Peyer's patch (tissue), 4 donors: ENCODE results near the gene TNS3. TPM values are rescaled to one million over a fixed set of nuclear protein-coding genes. Genes with fewer than 3 reads are reported as not detected.

Experiments used
- DNase-seq, 3 donors: peaks; one replicate each; pipeline ENCODE4 v3.0.0-alpha.2; 2017 to 2019
- H3K27ac ChIP-seq, 4 donors: fragments of 200-600 bp; sonication (generic); one replicate each; pipeline ENCODE4 v1.5.1; 2016 to 2019
- H3K27me3 ChIP-seq, 2 donors: fragments of 200-600 bp; sonication (generic); one replicate each; pipeline ENCODE4 v1.5.1; 2019
- H3K36me3 ChIP-seq, 3 donors: fragments of 200-600 bp; sonication (generic); one replicate each; pipeline ENCODE4 v1.5.1; 2016 to 2019
- H3K4me1 ChIP-seq, 4 donors: fragments of 200-600 bp; sonication (generic); one replicate each; pipeline ENCODE4 v1.5.1; 2016 to 2019
- H3K4me3 ChIP-seq, 4 donors: fragments of 200-600 bp; sonication (generic); 1 replicate in 3 of 4; 2 replicates in 1 of 4; pipeline ENCODE4 v1.5.1; 2016 to 2019; ENCODE audit warnings: mild to moderate bottlenecking in 1 of 4
- H3K9me3 ChIP-seq, 4 donors: fragments of 200-600 bp; sonication (generic); one replicate each; pipeline ENCODE4 v1.5.1; 2016 to 2019; ENCODE audit warnings: mild to moderate bottlenecking in 1 of 4
- CTCF ChIP-seq, 6 experiments: fragments of 450-650 bp in 4 of 6; fragments of 200-600 bp in 2 of 6; sonication (generic) in 1 of 6; IDR thresholded peaks; one replicate each; pipeline ENCODE4 v1.5.1; 2017 to 2019; ENCODE audit warnings: antibody characterized with exemption in 6 of 6, mild to moderate bottlenecking in 3 of 6, moderate library complexity in 1 of 6
- POLR2A ChIP-seq, 2 donors: fragments of 450-650 bp; IDR thresholded peaks; one replicate each; pipeline ENCODE4 v1.5.1; 2017; ENCODE audit warnings: antibody characterized with exemption in 2 of 2, mild to moderate bottlenecking in 2 of 2, moderate library complexity in 2 of 2
- total RNA-seq, 4 donors: library from RNA; depleted of rRNA; stranded (reverse); fragments of >200 nt; gene quantifications; one replicate each; pipeline ENCODE4 v1.1.0, GENCODE V29; 2016

The TNS3 gene
- total RNA-seq, 4 donors from 2014 or later: 79.5 to 157 (median 112) TPM

GRCh38 chr7:47577321-47577919 is 4.5 kb downstream of the TNS3 start:
- no peak for DNase-seq
- TF ChIP-seq CTCF (IDR thresholded peaks at IDR 0.05) (no peak), POLR2A (IDR thresholded peaks at IDR 0.05) (no peak)
- Histone ChIP-seq H3K27ac (peak overlapping the region; percentile 58 to 77 (median 72)), H3K9me3 (no peaks in the 10 kb centered on the region), H3K27me3 (no peaks in the 10 kb centered on the region), H3K4me1 (peaks cover 7 to 81% (median 24%) of the 10 kb centered on the region in 4 donors), H3K4me3 (no peak overlapping the region), H3K36me3 (no peaks in the 10 kb centered on the region)

GRCh38 chr7:47576866-47577306 is 5.0 kb downstream of the TNS3 start:
- H3K36me3 ChIP-seq: no peaks in the 10 kb centered on the region
- H3K27ac ChIP-seq: peak overlapping the region; percentile 58 to 77 (median 72)
- peak overlapping the region in 1 of 4 donors; percentile 11 for H3K4me3 ChIP-seq
- H3K9me3 ChIP-seq: no peaks in the 10 kb centered on the region
- TF ChIP-seq CTCF (IDR thresholded peaks at IDR 0.05): no peak
- no peak for TF ChIP-seq POLR2A (IDR thresholded peaks at IDR 0.05)
- no peaks in the 10 kb centered on the region for H3K27me3 ChIP-seq
- DNase-seq: peak in 2 of 3 donors; percentile 69 to 74
- peaks cover 7 to 84% (median 27%) of the 10 kb centered on the region in 4 donors for H3K4me1 ChIP-seq

GRCh38 chr7:47576031-47576865 is 5.7 kb downstream of the TNS3 start:
- Histone ChIP-seq H3K27me3 (no peaks in the 10 kb centered on the region), H3K4me1 (peaks cover 7 to 90% (median 30%) of the 10 kb centered on the region in 4 donors), H3K9me3 (no peaks in the 10 kb centered on the region), H3K4me3 (peak overlapping the region in 1 of 4 donors; percentile 11), H3K36me3 (no peaks in the 10 kb centered on the region), H3K27ac (peak overlapping the region; percentile 58 to 77 (median 72))
- no peak for TF ChIP-seq POLR2A (IDR thresholded peaks at IDR 0.05)
- no peak for TF ChIP-seq CTCF (IDR thresholded peaks at IDR 0.05)
- peak; percentile 48 to 77 (median 75) for DNase-seq

- H3K4me1 ChIP-seq: peaks cover 7 to 95% (median 30%) of the 10 kb centered on the region in 4 donors
- no peaks in the 10 kb centered on the region for H3K27me3 ChIP-seq
- peak overlapping the region; percentile 66 to 79 (median 70) for H3K27ac ChIP-seq
- peak in 2 of 3 donors; percentile 86 to 87 for DNase-seq
- no peaks in the 10 kb centered on the region for H3K36me3 ChIP-seq
- H3K4me3 ChIP-seq: no peak overlapping the region
- TF ChIP-seq POLR2A (IDR thresholded peaks at IDR 0.05) (no peak), CTCF (IDR thresholded peaks at IDR 0.05) (no peak)
- no peaks in the 10 kb centered on the region for H3K9me3 ChIP-seq
These were observed 7.2 kb downstream of the TNS3 start for GRCh38 chr7:47574482-47575329.

GRCh38 chr7:47573758-47574481 is 8.0 kb downstream of the TNS3 start:
- peak overlapping the region; percentile 66 to 79 (median 70) for H3K27ac ChIP-seq
- H3K4me1 ChIP-seq: peaks cover 7 to 87% (median 28%) of the 10 kb centered on the region in 4 donors
- H3K36me3 ChIP-seq: no peaks in the 10 kb centered on the region
- no peak overlapping the region for H3K4me3 ChIP-seq
- TF ChIP-seq CTCF (IDR thresholded peaks at IDR 0.05) (no peak), POLR2A (IDR thresholded peaks at IDR 0.05) (no peak)
- no peaks in the 10 kb centered on the region for H3K9me3 ChIP-seq
- no peak for DNase-seq
- no peaks in the 10 kb centered on the region for H3K27me3 ChIP-seq
